ENCODE results near the gene HACL1.
A peak's percentile ranks its signal among the peaks of the same experiment; 100 is the strongest.
"Not testable (repeated sequence)": the region's sequence is repeated elsewhere in the genome, so short reads cannot be mapped to it uniquely, and the experiment has no call there.

HACL1 gene

DNA sequence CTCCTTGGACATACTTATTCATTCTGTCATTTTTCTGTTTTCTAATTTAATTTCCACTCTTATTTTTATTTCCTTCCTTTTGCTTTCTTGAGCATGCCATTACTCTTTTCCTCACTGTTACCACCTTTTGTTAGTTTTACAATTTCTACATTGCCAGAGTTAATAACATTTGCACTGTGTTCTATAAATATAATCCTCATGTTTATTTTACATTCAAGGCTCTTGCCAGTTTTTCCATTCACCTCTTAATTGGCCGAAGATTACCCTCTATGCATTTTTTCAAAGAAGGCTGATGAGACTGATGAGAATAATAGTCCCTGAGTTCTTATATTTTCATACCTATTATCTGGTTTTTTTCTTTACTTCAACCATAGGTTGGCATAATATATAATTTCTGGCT, 10.6 kb upstream of the HACL1 start:
- TF ChIP-seq POLR2A (IDR thresholded peaks at IDR 0.05; ENCODE audit: low read depth, low read length) = no peak
- DNase-seq (ENCODE audit: insufficient read length, low spot score) (no peak), FAIRE-seq (no peak)

GRCh38 chr3:15611018-15611417, 9.6 kb upstream of the HACL1 start:
- FAIRE-seq = peak; percentile 23
- TF ChIP-seq POLR2A (IDR thresholded peaks at IDR 0.05; ENCODE audit: low read depth, low read length) = no peak

DNA sequence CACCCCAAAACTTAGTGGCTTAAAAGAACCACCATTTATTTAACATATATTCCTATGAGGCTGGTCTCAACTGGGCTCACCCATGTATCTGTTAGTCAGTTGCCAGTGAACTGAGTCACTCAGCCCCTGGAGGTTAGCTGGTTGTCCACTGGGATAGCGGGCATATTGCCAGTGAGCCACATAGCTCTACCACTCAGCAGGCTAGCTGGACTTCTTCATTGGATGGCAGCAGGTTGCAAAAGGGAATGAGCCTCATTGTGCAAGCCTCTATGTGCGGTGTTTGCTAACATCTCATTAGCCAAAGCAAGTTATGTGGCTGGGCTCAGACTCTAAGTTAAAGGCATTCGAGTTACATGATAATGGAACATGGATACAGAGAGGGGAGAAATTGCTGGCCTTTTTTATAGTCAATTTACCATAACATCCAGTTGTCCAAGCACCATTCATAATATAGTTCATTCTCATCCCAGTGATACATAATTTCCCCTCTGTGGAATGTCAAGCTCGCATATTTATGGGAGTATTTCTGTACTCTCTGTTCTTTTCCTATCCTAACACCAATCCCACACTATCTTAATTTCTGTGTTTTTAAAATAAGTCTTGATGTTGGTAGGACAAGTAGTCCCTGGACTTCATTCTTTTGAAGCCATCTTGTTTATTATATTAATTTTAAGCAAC, 8.9 kb upstream of the HACL1 start:
- DNase-seq (ENCODE audit: insufficient read length, low spot score) (peak; percentile 68), FAIRE-seq (peak; percentile 99)
- no peak for TF ChIP-seq POLR2A (IDR thresholded peaks at IDR 0.05; ENCODE audit: low read depth, low read length)

More at GRCh38 chr3:15611018-15611417, 9.6 kb upstream of the HACL1 start:
- no peak for DNase-seq (ENCODE audit: insufficient read length, low spot score)

DNA sequence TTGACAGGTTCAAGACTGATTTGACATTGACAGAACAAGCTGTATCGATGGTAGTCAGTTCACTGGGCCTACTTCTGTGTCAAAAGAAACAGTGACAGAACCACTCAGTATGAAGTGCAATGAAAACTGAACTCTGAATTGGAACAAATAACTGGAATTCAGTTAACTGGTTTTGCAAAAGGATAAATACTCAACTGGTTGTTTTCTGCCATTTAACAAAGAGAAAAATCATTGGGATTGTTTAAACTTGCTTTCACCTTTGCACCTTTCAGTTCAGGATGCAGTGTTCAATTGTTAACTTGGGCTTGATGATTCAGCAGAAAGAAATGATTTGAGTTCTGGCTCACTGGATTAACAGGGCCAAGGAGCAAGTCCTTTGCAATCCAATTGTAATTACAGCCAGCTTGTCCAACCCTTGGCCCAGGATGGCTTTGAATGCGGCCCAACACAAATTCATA, 5.1 kb upstream of the HACL1 start:
- DNase-seq (ENCODE audit: insufficient read length, low spot score) (no peak), FAIRE-seq (peak; percentile 65)
- TF ChIP-seq POLR2A (IDR thresholded peaks at IDR 0.05; ENCODE audit: low read depth, low read length) = no peak

DNA sequence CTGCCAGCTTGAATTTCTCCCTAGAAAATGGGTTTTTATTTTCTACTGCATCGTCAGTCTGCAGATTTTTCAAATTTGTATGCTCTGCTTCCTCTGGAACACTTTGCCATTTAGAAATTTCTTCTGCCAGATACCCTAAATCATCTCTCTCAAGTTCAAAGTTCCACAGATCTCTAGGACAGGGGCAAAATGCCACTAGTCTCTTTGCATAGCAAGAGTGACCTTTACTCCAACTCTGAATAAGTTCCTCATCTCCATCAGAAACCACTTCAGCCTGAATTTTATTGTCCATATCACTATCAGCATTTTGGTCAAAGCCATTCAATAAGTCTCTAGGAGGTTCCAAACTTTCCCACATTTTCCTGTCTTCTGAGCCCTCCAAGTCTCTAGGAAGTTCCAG, 3.2 kb upstream of the HACL1 start:
- not testable (repeated sequence) for DNase-seq (ENCODE audit: insufficient read length, low spot score); FAIRE-seq

- FAIRE-seq; DNase-seq (ENCODE audit: insufficient read length, low spot score): not testable (repeated sequence)
Observed at GRCh38 chr3:15602816-15603215, 1.4 kb upstream of the HACL1 start.

DNA sequence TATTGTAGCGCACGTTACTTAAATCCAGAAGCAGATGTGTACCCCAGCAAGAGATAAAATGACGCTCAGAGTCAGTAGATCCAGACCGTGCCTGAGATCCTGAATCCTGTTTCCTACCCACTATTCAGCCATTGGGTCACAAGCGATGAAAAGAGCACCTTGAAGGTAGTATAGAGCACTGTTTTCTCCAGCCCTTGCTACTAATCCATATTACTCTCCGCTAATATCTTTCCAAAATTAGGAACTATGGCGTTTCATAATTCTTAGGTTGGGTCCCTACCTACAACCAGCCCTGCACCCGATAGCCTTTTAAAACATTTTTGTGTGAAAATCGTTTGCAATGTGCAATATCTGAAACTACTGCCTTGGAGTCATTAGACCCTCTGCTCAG, 772 bp upstream of the HACL1 start:
- DNase-seq (ENCODE audit: insufficient read length, low spot score) (peak; percentile 14), FAIRE-seq (no peak)
- TF ChIP-seq POLR2A (IDR thresholded peaks at IDR 0.05; ENCODE audit: low read depth, low read length) = no peak

- FAIRE-seq = no peak
- DNase-seq (ENCODE audit: insufficient read length, low spot score) = no peak
- TF ChIP-seq POLR2A (IDR thresholded peaks at IDR 0.05; ENCODE audit: low read depth, low read length) = no peak
Observed at GRCh38 chr3:15601046-15601398, 347 bp downstream of the HACL1 start.

DNA sequence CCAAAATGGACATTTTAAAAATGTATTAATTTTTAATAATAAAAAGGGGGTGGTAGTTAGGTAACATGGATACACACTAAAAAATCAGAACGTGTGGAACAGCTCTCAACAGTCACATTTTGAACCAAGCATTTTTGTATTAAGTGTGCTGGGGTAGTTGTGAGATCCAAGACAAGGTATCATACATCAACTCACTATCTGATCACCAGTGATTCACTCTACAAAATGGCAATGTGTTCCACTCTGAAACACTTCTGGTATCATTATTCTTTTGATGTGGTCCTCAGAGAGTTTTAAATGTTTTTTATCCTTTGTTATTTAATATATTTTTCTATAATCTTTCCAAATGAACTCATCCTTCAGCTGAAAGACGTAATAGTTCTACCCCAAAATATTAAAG, 5.4 kb downstream of the HACL1 start:
- TF ChIP-seq POLR2A (IDR thresholded peaks at IDR 0.05; ENCODE audit: low read depth, low read length) = no peak
- no peak for DNase-seq (ENCODE audit: insufficient read length, low spot score)
- no peak for FAIRE-seq

- DNase-seq (ENCODE audit: insufficient read length, low spot score) (no peak), FAIRE-seq (no peak)
- TF ChIP-seq POLR2A (IDR thresholded peaks at IDR 0.05; ENCODE audit: low read depth, low read length) = no peak
Observed at GRCh38 chr3:15592968-15593367, 8.4 kb downstream of the HACL1 start.

GRCh38 chr3:15591928-15592327, 9.4 kb downstream of the HACL1 start:
- no peak for DNase-seq (ENCODE audit: insufficient read length, low spot score)
- TF ChIP-seq POLR2A (IDR thresholded peaks at IDR 0.05; ENCODE audit: low read depth, low read length) = no peak
- no peak for FAIRE-seq

- DNase-seq (ENCODE audit: insufficient read length, low spot score) = no peak
- no peak for FAIRE-seq
- TF ChIP-seq POLR2A (IDR thresholded peaks at IDR 0.05; ENCODE audit: low read depth, low read length) = no peak
Observed at GRCh38 chr3:15591242-15591641, 10.1 kb downstream of the HACL1 start.

DNA sequence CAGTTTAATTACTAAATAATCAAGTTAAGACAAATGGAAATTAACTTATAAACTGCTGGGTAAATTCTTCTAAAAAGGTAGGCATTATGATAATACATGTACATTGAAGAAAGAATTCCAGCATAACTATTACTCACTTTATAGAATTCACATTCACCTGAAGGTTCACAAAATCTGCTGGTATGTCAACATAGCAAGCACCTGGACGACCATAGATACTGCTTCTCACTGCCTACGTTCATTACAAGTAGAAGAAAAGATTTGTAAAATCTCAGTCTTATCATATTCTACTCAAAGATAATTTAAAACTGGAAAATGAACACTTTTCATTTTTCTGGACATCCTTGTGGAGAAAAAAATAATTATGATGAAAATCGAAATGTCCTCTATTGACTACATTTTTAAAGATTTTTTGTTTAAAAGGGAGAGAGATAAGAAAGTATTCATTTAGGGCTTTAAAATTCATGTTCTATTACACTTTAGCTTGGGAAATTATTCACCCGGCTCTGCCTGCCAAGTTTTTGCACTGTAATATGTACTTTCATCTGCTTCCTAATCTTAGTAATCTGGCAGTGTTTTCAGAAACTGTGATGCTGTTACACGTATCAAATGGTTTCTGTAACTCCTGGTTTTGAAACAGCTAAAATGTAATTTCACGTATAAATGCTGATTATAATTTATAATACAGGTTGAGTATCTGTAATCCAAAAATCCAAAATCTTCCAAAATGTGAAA, 16.1 kb downstream of the HACL1 start:
- FAIRE-seq (no peak), DNase-seq (ENCODE audit: insufficient read length, low spot score) (no peak)
- no peak for TF ChIP-seq POLR2A (IDR thresholded peaks at IDR 0.05; ENCODE audit: low read depth, low read length)

DNA sequence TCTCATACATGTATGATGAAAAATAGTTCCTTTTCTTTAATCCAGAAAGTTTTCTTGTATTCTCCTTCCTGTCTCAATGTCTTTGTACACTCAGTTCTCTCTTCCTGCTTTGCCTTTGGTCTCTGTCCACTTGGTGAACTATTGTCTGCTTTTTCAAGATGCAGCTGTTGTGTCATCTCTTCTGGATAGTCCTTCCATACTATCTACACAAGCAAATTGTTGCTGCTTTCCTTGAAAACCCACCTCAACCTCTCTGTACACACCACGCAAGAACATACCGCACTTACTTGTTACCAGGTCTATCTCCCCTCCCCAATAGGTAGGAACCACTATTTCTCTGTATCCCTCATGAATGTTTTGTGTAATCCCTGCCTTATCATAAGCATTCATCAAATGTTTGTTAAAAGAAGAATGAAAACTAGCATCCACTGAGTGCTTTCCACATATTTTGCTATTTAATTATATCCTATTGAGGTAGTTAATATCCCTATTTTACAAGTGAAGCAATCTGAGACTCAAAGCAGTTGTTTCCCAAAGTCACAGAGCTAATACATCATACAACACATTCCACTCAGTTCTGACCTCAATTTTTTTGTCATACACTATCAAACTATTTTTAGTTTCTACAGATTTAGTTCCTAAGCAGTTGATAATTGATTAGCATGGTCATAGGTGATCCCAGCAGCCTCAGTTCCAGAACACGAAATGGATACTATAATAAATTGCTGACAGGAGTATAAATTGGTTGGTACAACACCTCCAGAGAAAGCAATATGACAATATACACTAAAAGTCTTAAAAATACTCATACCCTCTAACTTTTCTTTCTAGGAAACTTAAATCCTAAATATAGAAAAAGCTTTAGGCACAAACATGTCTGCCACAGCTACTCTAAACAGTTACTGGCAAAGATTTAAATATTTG, 19.6 kb downstream of the HACL1 start:
- DNase-seq (ENCODE audit: insufficient read length, low spot score) (no peak), FAIRE-seq (peak; percentile 27)
- TF ChIP-seq POLR2A (IDR thresholded peaks at IDR 0.05; ENCODE audit: low read depth, low read length) = no peak

Measured in H54 (cell line).